ENCODE data around the gene ADCK2.

ADCK2 gene

GRCh38 chr7:140625908-140626868 is 46.6 kb upstream of the ADCK2 start:
- DNase-seq (ENCODE audit: low read depth in 1 of 2, low spot score in 1 of 2) = no peak
- no peak overlapping the region for H3K4me3 ChIP-seq (replicated peaks; ENCODE audit: insufficient read depth, low read length)
- no peak for TF ChIP-seq SPI1 (IDR thresholded peaks at IDR 0.05; ENCODE audit: borderline replicate concordance, low read depth)
- H3K27ac ChIP-seq (replicated peaks) = no peak overlapping the region
- H3K27me3 ChIP-seq (ENCODE audit: insufficient read depth, poor library complexity, severe bottlenecking) = no peaks in the 10 kb centered on the region

GRCh38 chr7:140631021-140631420 is 41.7 kb upstream of the ADCK2 start:
- TF ChIP-seq REST (IDR thresholded peaks at IDR 0.05; ENCODE audit: insufficient replicate concordance, low read depth) (no peak), POLR2AphosphoS5 (IDR thresholded peaks at IDR 0.05; ENCODE audit: low read depth) (no peak), GABPA (IDR thresholded peaks at IDR 0.05; ENCODE audit: low read depth) (no peak), SPI1 (IDR thresholded peaks at IDR 0.05; ENCODE audit: borderline replicate concordance, low read depth) (no peak)
- TF ChIP-seq, protein P1, sequence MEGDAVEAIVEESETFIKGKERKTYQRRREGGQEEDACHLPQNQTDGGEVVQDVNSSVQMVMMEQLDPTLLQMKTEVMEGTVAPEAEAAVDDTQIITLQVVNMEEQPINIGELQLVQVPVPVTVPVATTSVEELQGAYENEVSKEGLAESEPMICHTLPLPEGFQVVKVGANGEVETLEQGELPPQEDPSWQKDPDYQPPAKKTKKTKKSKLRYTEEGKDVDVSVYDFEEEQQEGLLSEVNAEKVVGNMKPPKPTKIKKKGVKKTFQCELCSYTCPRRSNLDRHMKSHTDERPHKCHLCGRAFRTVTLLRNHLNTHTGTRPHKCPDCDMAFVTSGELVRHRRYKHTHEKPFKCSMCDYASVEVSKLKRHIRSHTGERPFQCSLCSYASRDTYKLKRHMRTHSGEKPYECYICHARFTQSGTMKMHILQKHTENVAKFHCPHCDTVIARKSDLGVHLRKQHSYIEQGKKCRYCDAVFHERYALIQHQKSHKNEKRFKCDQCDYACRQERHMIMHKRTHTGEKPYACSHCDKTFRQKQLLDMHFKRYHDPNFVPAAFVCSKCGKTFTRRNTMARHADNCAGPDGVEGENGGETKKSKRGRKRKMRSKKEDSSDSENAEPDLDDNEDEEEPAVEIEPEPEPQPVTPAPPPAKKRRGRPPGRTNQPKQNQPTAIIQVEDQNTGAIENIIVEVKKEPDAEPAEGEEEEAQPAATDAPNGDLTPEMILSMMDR (IDR thresholded peaks at IDR 0.05; ENCODE audit: insufficient read depth, low read length) = no peak
- Histone ChIP-seq H3K4me3 (replicated peaks; ENCODE audit: insufficient read depth, low read length) (no peak overlapping the region), H3K27me3 (ENCODE audit: insufficient read depth, poor library complexity, severe bottlenecking) (no peaks in the 10 kb centered on the region), H3K27ac (replicated peaks) (no peak overlapping the region)
- DNase-seq (ENCODE audit: low read depth in 1 of 2, low spot score in 1 of 2) = no peak

- Histone ChIP-seq H3K27me3 (ENCODE audit: insufficient read depth, poor library complexity, severe bottlenecking) (no peaks in the 10 kb centered on the region), H3K27ac (replicated peaks) (no peak overlapping the region), H3K4me3 (replicated peaks; ENCODE audit: insufficient read depth, low read length) (no peak overlapping the region)
- TF ChIP-seq POLR2AphosphoS5 (IDR thresholded peaks at IDR 0.05; ENCODE audit: low read depth) (no peak), REST (IDR thresholded peaks at IDR 0.05; ENCODE audit: insufficient replicate concordance, low read depth) (no peak), SPI1 (IDR thresholded peaks at IDR 0.05; ENCODE audit: borderline replicate concordance, low read depth) (no peak), GABPA (IDR thresholded peaks at IDR 0.05; ENCODE audit: low read depth) (no peak)
- TF ChIP-seq, protein P1 (IDR thresholded peaks at IDR 0.05; ENCODE audit: insufficient read depth, low read length) = no peak
- no peak for DNase-seq (ENCODE audit: low read depth in 1 of 2, low spot score in 1 of 2)
These were observed 41.1 kb upstream of the ADCK2 start for GRCh38 chr7:140631602-140632001.

DNA sequence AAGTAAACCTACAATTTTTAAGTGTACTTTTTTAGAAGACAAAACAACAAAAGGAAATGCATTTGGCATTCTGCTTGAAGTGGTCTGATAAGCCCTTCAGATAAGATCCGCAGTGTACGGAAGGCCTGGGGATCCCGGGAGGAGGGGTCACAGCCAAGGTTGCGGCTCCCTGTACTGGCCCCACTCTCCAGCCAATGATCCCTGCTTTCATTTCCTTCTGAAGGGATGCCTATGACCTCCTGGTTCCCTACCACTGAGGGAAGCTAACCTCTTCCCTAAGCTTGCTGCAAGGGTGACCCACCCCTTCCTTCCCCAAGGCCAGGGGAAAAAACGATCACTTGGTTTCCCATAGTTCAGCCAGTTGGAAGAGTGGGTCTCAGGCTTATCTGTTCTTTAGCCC is 37.4 kb upstream of the ADCK2 start:
- TF ChIP-seq GABPA (IDR thresholded peaks at IDR 0.05; ENCODE audit: low read depth) = no peak
- no peak for TF ChIP-seq POLR2AphosphoS5 (IDR thresholded peaks at IDR 0.05; ENCODE audit: low read depth)
- no peak for TF ChIP-seq SPI1 (IDR thresholded peaks at IDR 0.05; ENCODE audit: borderline replicate concordance, low read depth)
- TF ChIP-seq REST (IDR thresholded peaks at IDR 0.05; ENCODE audit: insufficient replicate concordance, low read depth) = no peak
- TF ChIP-seq, protein P1 (IDR thresholded peaks at IDR 0.05; ENCODE audit: insufficient read depth, low read length) = no peak
- no peak overlapping the region for H3K4me3 ChIP-seq (replicated peaks; ENCODE audit: insufficient read depth, low read length)
- H3K27ac ChIP-seq (replicated peaks) = no peak overlapping the region
- peaks cover 25% of the 10 kb centered on the region for H3K27me3 ChIP-seq (ENCODE audit: insufficient read depth, poor library complexity, severe bottlenecking)
- DNase-seq (ENCODE audit: low read depth in 1 of 2, low spot score in 1 of 2) = no peak
